ENCODE data around the gene KLHL3.

DNA sequence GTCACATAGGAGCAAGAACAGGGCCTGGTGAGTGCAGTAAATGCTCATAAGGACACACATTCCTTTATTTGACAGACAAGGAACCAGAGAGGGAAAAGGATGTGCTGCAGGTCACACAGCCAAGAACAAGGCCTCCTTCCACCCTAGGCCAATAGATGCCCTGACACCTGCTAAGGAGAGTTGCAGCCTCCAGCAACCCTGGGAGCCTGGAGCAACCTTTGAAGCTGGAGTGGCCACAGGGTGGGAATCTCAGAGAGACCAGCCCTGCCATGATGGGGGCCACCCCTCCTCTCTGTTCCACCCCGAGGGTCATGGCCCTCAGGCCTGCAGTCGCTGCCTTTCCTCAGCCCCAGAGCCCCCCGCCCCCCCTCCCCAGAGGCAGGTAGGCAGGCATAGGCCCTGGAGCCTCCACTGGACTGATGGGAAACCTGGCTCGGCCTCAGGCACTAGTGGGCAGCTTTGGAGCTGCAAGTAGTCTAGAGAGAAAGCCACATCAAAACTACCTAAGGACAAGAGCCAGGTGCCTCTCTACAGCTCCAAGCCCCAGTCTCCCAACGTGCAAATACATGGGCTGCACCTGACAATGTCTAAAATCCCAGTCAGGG, 120.6 kb downstream of the KLHL3 start:
- TF ChIP-seq, protein P1, sequence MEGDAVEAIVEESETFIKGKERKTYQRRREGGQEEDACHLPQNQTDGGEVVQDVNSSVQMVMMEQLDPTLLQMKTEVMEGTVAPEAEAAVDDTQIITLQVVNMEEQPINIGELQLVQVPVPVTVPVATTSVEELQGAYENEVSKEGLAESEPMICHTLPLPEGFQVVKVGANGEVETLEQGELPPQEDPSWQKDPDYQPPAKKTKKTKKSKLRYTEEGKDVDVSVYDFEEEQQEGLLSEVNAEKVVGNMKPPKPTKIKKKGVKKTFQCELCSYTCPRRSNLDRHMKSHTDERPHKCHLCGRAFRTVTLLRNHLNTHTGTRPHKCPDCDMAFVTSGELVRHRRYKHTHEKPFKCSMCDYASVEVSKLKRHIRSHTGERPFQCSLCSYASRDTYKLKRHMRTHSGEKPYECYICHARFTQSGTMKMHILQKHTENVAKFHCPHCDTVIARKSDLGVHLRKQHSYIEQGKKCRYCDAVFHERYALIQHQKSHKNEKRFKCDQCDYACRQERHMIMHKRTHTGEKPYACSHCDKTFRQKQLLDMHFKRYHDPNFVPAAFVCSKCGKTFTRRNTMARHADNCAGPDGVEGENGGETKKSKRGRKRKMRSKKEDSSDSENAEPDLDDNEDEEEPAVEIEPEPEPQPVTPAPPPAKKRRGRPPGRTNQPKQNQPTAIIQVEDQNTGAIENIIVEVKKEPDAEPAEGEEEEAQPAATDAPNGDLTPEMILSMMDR (IDR thresholded peaks at IDR 0.05; ENCODE audit: insufficient read depth, low read length, poor library complexity, severe bottlenecking), result no peak
- TF ChIP-seq EZH2phosphoT487 (conservative IDR thresholded peaks at IDR 0.05; ENCODE audit: low read length), result no peak
